ENCODE data around the gene NRCAM. TPM values are rescaled to one million over a fixed set of nuclear protein-coding genes. Genes with fewer than 3 reads are reported as not detected.

The NRCAM gene
- polyA plus RNA-seq, 2 of the 4 experiments (the other 2 are of a cell fraction), result 129 to 210 TPM

GRCh38 chr7:108211382-108212201 lies 244.6 kb downstream of the NRCAM start (continued):
- TF ChIP-seq NR3C1 (IDR thresholded peaks at IDR 0.05), result no peak
- no peak for TF ChIP-seq KDM1A (IDR thresholded peaks at IDR 0.05; ENCODE audit: low read depth)
- peak; percentile 89 for TF ChIP-seq HOXB13 (CRISPR knock-in tag; IDR thresholded peaks at IDR 0.05; ENCODE audit: low read depth)
- peak; percentile 84 for TF ChIP-seq ATOH8 (CRISPR knock-in tag; IDR thresholded peaks at IDR 0.05; ENCODE audit: low read depth)
- TF ChIP-seq BCL3 (IDR thresholded peaks at IDR 0.05), result 0 out of 3 replicates have a peak, but pooled peaks have one; percentile 35
- TF ChIP-seq EHF (CRISPR knock-in tag; IDR thresholded peaks at IDR 0.05), result peak; percentile 90; the same call in 1 of the 2 replicates
- TF ChIP-seq HEYL (CRISPR knock-in tag; IDR thresholded peaks at IDR 0.05), result no peak; the same call in 1 of the 2 replicates
- TF ChIP-seq GATA3 (IDR thresholded peaks at IDR 0.05; ENCODE audit: borderline replicate concordance), result peak; percentile 70
- 0 out of 2 replicates have a peak, but pooled peaks have one; percentile 31 for TF ChIP-seq RARB (CRISPR knock-in tag; IDR thresholded peaks at IDR 0.05)
- TF ChIP-seq CBX2 (IDR thresholded peaks at IDR 0.05; ENCODE audit: borderline replicate concordance, low read depth), result no peak
- TF ChIP-seq ZNF302 (CRISPR knock-in tag; IDR thresholded peaks at IDR 0.05), result peak; percentile 93
- TF ChIP-seq CTCF (IDR thresholded peaks at IDR 0.05), result no peak
- TF ChIP-seq SREBF2 (IDR thresholded peaks at IDR 0.05), result no peak
- TF ChIP-seq HDAC2 (IDR thresholded peaks at IDR 0.05), result no peak
- TF ChIP-seq TP53 (CRISPR knock-in tag; IDR thresholded peaks at IDR 0.05), result peak; percentile 69; the same call in 1 of the 2 replicates
- TF ChIP-seq BHLHE40 (IDR thresholded peaks at IDR 0.05; ENCODE audit: low read depth, low read length), result no peak
- peak; percentile 86 for TF ChIP-seq E2F6 (IDR thresholded peaks at IDR 0.05; ENCODE audit: borderline replicate concordance, low read depth)
- TF ChIP-seq NFE2L2 (conservative IDR thresholded peaks at IDR 0.05; ENCODE audit: low read length), result peak; percentile 99
- TF ChIP-seq MAZ (IDR thresholded peaks at IDR 0.05; ENCODE audit: borderline replicate concordance, low read depth, low read length), result no peak
- TF ChIP-seq, protein P1, sequence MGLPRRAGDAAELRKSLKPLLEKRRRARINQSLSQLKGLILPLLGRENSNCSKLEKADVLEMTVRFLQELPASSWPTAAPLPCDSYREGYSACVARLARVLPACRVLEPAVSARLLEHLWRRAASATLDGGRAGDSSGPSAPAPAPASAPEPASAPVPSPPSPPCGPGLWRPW (IDR thresholded peaks at IDR 0.05), result no peak
- peak; percentile 82 for TF ChIP-seq FOSL2 (IDR thresholded peaks at IDR 0.05)
- TF ChIP-seq FOSL2 (CRISPR knock-in tag; IDR thresholded peaks at IDR 0.05), result peak; percentile 98
- TF ChIP-seq FOXS1 (CRISPR knock-in tag; IDR thresholded peaks at IDR 0.05), result peak; percentile 8; the same call in 1 of the 2 replicates
- no peak for TF ChIP-seq PHF8 (IDR thresholded peaks at IDR 0.05; ENCODE audit: borderline replicate concordance, low read depth)
- TF ChIP-seq ZC3H11A (IDR thresholded peaks at IDR 0.05), result no peak
- TF ChIP-seq RFX5 (IDR thresholded peaks at IDR 0.05), result no peak
- 0 out of 2 replicates have a peak, but pooled peaks have one; percentile 30 for TF ChIP-seq FOSB (CRISPR knock-in tag; IDR thresholded peaks at IDR 0.05)
- peak; percentile 48 to 86; a peak in 3 of 5 replicates for TF ChIP-seq EP300 (IDR thresholded peaks at IDR 0.05)
- TF ChIP-seq CBX8 (IDR thresholded peaks at IDR 0.05), result no peak
- TF ChIP-seq JUNB (IDR thresholded peaks at IDR 0.05), result peak; percentile 67
- peak in 1 of 2 experiments; percentile 49; a peak in 2 of 4 replicates for TF ChIP-seq CEBPB (IDR thresholded peaks at IDR 0.05)
- peak; percentile 89 for TF ChIP-seq HOXA7 (CRISPR knock-in tag; IDR thresholded peaks at IDR 0.05)
- TF ChIP-seq ZSCAN20 (CRISPR knock-in tag; IDR thresholded peaks at IDR 0.05), result no peak; the same call in 1 of the 2 replicates
- TF ChIP-seq RNF2 (IDR thresholded peaks at IDR 0.05; ENCODE audit: borderline replicate concordance, low read depth), result no peak
- no peak for TF ChIP-seq POLR2AphosphoS2 (conservative IDR thresholded peaks at IDR 0.05; ENCODE audit: low read length)
- TF ChIP-seq USF2 (IDR thresholded peaks at IDR 0.05), result no peak
- no peak for TF ChIP-seq POLR2A (IDR thresholded peaks at IDR 0.05; ENCODE audit: low read length)
- peak; percentile 28; the same call in 1 of the 3 replicates for TF ChIP-seq SMC3 (IDR thresholded peaks at IDR 0.05)
- no peak for TF ChIP-seq MYC (IDR thresholded peaks at IDR 0.05; ENCODE audit: borderline replicate concordance, low read length)
- no peak for TF ChIP-seq TFCP2L1 (CRISPR knock-in tag; IDR thresholded peaks at IDR 0.05)
